CD4-positive, alpha-beta T cell (primary cell): ENCODE measurements around the gene PLA2G5. TPM values are rescaled to one million over a fixed set of nuclear protein-coding genes. Genes with fewer than 3 reads are reported as not detected.

Experiments
- ATAC-seq: fragments of 200-7000 bp; cut with Tn5 transposase; one replicate; pipeline ENCODE4 v1.10.0; 2022; ENCODE audit warnings: mild to moderate bottlenecking; ENCODE audit not compliant: poor library complexity
- CTCF ChIA-PET: fragments of 350-600 bp; sonication (Branson Sonifier 250); formaldehyde crosslinking; loops from one replicate; lab custom pipeline; 2021; ENCODE audit warnings: antibody characterized with exemption, inconsistent platforms; lab: Charles Lee
- POLR2A ChIA-PET: fragments of 350-600 bp; sonication (Branson Sonifier 250); formaldehyde crosslinking; loops from one replicate; lab custom pipeline; 2021; ENCODE audit warnings: antibody characterized with exemption, inconsistent platforms; lab: Charles Lee
- DNase-seq, 14 experiments: peaks; one replicate each; pipeline ENCODE4 v3.0.0-alpha.2; 2013 to 2020; ENCODE audit warnings: mixed read lengths in 2 of 14
- H3K27ac ChIP-seq, 2 donors: one replicate each; pipeline versions ENCODE4 v1.5.1 to v1.7.0; 2013; ENCODE audit warnings: low read length in 2 of 2, low read depth in 1 of 2, mild to moderate bottlenecking in 1 of 2
- H3K27me3 ChIP-seq, 2 experiments: 1 replicate in 1 of 2; 2 replicates in 1 of 2; pipeline versions ENCODE4 v1.6.1 to v1.7.0; 2013; ENCODE audit warnings: low read length in 2 of 2, control low read depth in 1 of 2, mild to moderate bottlenecking in 1 of 2, moderate library complexity in 1 of 2; ENCODE audit not compliant: insufficient read depth in 2 of 2, control insufficient read depth in 1 of 2
- H3K36me3 ChIP-seq: one replicate; pipeline ENCODE4 v1.6.1; 2013; ENCODE audit warnings: low read length, control low read depth; ENCODE audit not compliant: insufficient read depth
- H3K4me1 ChIP-seq: one replicate; pipeline ENCODE4 v1.6.1; 2013; ENCODE audit warnings: low read length, control low read depth; ENCODE audit not compliant: insufficient read depth
- H3K4me3 ChIP-seq: one replicate; pipeline ENCODE4 v1.5.1; 2013; ENCODE audit warnings: mild to moderate bottlenecking, low read length, moderate library complexity
- H3K9me3 ChIP-seq, 2 experiments: 1 replicate in 1 of 2; 2 replicates in 1 of 2; pipeline versions ENCODE4 v1.6.1 to v1.7.0; 2013; ENCODE audit warnings: low read length in 2 of 2, mild to moderate bottlenecking in 2 of 2, control low read depth in 1 of 2, moderate library complexity in 1 of 2; ENCODE audit not compliant: control insufficient read depth in 1 of 2, insufficient read depth in 1 of 2
- H3K27ac Mint-ChIP-seq: one replicate; pipeline ENCODE4 v1.8.0; 2020; ENCODE audit warnings: mixed read lengths
- H3K27me3 Mint-ChIP-seq: one replicate; pipeline ENCODE4 v1.8.0; 2021; ENCODE audit warnings: mixed read lengths
- H3K36me3 Mint-ChIP-seq: one replicate; pipeline ENCODE4 v1.8.0; 2021; ENCODE audit warnings: low read depth, mixed read lengths
- H3K4me1 Mint-ChIP-seq: one replicate; pipeline ENCODE4 v1.8.0; 2021; ENCODE audit warnings: low read depth, mixed read lengths
- H3K4me3 Mint-ChIP-seq: one replicate; pipeline ENCODE4 v1.8.0; 2020; ENCODE audit warnings: mild to moderate bottlenecking, mixed read lengths
- H3K9me3 Mint-ChIP-seq: one replicate; pipeline ENCODE4 v1.8.0; 2020; ENCODE audit warnings: mixed read lengths
- intact Hi-C, 2 experiments: fragments of 100-400 bp; cut with DNase I in 1 of 2; cut with micrococcal nuclease in 1 of 2; formaldehyde crosslinking; loops; one replicate each; pipeline versions ENCODE4 v1.15.1 to v1.9.0; 2023 to 2025; cut with DNase I, micrococcal nuclease
- total RNA-seq, 174 experiments: library from RNA in 2 of 174; stranded (reverse) in 2 of 174; gene quantifications; one replicate each; pipeline ENCODE4 v1.2.3 and lab custom pipeline; 2021 to 2026
- TF ChIP-seq, protein P1 (sequence below): fragments of 200-600 bp; IDR thresholded peaks from one replicate; pipeline ENCODE4 v1.8.0; 2022; ENCODE audit warnings: antibody characterized with exemption, mild to moderate bottlenecking

Gene PLA2G5
- total RNA-seq, 2 experiments from 2014 or later: not detected

GRCh38 chr1:20139776-20140612, 70.0 kb downstream of the PLA2G5 start:
- Histone ChIP-seq H3K36me3 (no peaks in the 10 kb centered on the region), H3K27ac (no peak overlapping the region), H3K4me3 (no peak overlapping the region), H3K9me3 (no peaks in the 10 kb centered on the region), H3K4me1 (no peaks in the 10 kb centered on the region), H3K27me3 (peaks cover 0 to 6% of the 10 kb centered on the region in 2 experiments)
- no peak for DNase-seq
- ChIA-PET POLR2A (no interaction called here), CTCF (no interaction called here)
- no peak overlapping the region for H3K4me3 Mint-ChIP-seq
- H3K4me1 Mint-ChIP-seq: no peaks in the 10 kb centered on the region
- no peak for ATAC-seq
- intact Hi-C loops: no loop called here
- H3K9me3 Mint-ChIP-seq: no peaks in the 10 kb centered on the region
- no peak overlapping the region for H3K27ac Mint-ChIP-seq
- TF ChIP-seq, protein P1, sequence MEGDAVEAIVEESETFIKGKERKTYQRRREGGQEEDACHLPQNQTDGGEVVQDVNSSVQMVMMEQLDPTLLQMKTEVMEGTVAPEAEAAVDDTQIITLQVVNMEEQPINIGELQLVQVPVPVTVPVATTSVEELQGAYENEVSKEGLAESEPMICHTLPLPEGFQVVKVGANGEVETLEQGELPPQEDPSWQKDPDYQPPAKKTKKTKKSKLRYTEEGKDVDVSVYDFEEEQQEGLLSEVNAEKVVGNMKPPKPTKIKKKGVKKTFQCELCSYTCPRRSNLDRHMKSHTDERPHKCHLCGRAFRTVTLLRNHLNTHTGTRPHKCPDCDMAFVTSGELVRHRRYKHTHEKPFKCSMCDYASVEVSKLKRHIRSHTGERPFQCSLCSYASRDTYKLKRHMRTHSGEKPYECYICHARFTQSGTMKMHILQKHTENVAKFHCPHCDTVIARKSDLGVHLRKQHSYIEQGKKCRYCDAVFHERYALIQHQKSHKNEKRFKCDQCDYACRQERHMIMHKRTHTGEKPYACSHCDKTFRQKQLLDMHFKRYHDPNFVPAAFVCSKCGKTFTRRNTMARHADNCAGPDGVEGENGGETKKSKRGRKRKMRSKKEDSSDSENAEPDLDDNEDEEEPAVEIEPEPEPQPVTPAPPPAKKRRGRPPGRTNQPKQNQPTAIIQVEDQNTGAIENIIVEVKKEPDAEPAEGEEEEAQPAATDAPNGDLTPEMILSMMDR: no peak
- H3K27me3 Mint-ChIP-seq: peaks cover 16% of the 10 kb centered on the region
- H3K36me3 Mint-ChIP-seq: no peaks in the 10 kb centered on the region

- Mint-ChIP-seq H3K4me1 (no peaks in the 10 kb centered on the region), H3K27me3 (peaks cover 12% of the 10 kb centered on the region), H3K36me3 (no peaks in the 10 kb centered on the region), H3K9me3 (no peaks in the 10 kb centered on the region), H3K27ac (no peak overlapping the region), H3K4me3 (no peak overlapping the region)
- ATAC-seq (no peak), DNase-seq (no peak)
- no peaks in the 10 kb centered on the region for H3K9me3 ChIP-seq
- H3K4me1 ChIP-seq: no peaks in the 10 kb centered on the region
- no peaks in the 10 kb centered on the region for H3K36me3 ChIP-seq
- peaks cover 0 to 6% of the 10 kb centered on the region in 2 experiments for H3K27me3 ChIP-seq
- no peak overlapping the region for H3K27ac ChIP-seq
- POLR2A ChIA-PET: no interaction called here
- H3K4me3 ChIP-seq: no peak overlapping the region
- TF ChIP-seq, protein P1: no peak
- intact Hi-C loops: no loop called here
- CTCF ChIA-PET: no interaction called here
Observed at GRCh38 chr1:20141001-20141400, 71.0 kb downstream of the PLA2G5 start.

DNA sequence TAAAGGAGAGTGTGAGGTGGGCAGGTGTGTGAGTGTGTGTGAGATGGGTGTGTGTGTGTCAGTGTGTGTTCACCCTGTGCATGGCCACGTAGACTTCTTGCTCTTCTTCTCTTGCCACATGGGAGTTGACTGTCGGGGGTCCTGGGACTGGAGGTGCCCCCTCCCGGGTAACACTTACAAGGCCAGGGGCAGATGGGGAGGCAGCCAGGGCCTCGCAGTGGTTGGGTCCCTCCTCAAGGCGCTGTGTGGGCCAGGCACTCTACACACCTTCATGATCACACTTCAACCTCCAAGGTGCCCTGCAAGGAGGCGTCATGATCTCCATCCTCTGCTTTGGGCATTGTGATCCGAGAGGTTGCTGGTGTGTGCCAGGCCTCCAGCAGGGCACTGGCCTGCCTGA, 71.5 kb downstream of the PLA2G5 start:
- POLR2A ChIA-PET: no interaction called here
- Histone ChIP-seq H3K27me3 (peaks cover 0 to 6% of the 10 kb centered on the region in 2 experiments), H3K9me3 (no peaks in the 10 kb centered on the region), H3K4me1 (no peaks in the 10 kb centered on the region), H3K27ac (no peak overlapping the region), H3K4me3 (no peak overlapping the region), H3K36me3 (no peaks in the 10 kb centered on the region)
- no peaks in the 10 kb centered on the region for H3K36me3 Mint-ChIP-seq
- TF ChIP-seq, protein P1: no peak
- H3K27ac Mint-ChIP-seq: no peak overlapping the region
- ATAC-seq: no peak
- H3K4me1 Mint-ChIP-seq: no peaks in the 10 kb centered on the region
- H3K9me3 Mint-ChIP-seq: no peaks in the 10 kb centered on the region
- intact Hi-C loops: no loop called here
- no peak overlapping the region for H3K4me3 Mint-ChIP-seq
- CTCF ChIA-PET: no interaction called here
- no peak for DNase-seq
- H3K27me3 Mint-ChIP-seq: peaks cover 9% of the 10 kb centered on the region

Other genes starting within 250 kb of the PLA2G5 start
- 10 to 100 TPM; 11.4 to 12.6 TPM for gene OTUD3, start 187.8 kb upstream of the PLA2G5 start, total RNA-seq
- not detected for gene PLA2G2E, start 146.6 kb upstream of the PLA2G5 start, total RNA-seq
- not detected for gene PLA2G2A, start 90.6 kb upstream of the PLA2G5 start, total RNA-seq
- not detected for gene PLA2G2D, start 49.3 kb downstream of the PLA2G5 start, total RNA-seq
- gene PLA2G2F, start 69.1 kb downstream of the PLA2G5 start, total RNA-seq: not detected
- under 1 TPM; 0.22 to 0.44 TPM for gene UBXN10, start 115.9 kb downstream of the PLA2G5 start, total RNA-seq
- not detected for gene PLA2G2C, start 116.3 kb downstream of the PLA2G5 start, total RNA-seq
- gene VWA5B1, start 220.7 kb downstream of the PLA2G5 start, total RNA-seq: under 1 TPM; 0.08 TPM